AG09309 (cell line): Measurements from ENCODE around the gene LIN7A.

ENCODE experiments used
- DNase-seq: peaks from one replicate; pipeline ENCODE4 v3.0.0-alpha.2; 2010; ENCODE audit warnings: low read depth
- H3K4me3 ChIP-seq: 2 replicates; pipeline ENCODE4 v1.5.1; 2011; ENCODE audit warnings: mild to moderate bottlenecking, low read depth, low read length, moderate library complexity; ENCODE audit not compliant: control insufficient read depth
- TF ChIP-seq, protein P1 (sequence below): IDR thresholded peaks from 2 replicates; pipeline ENCODE4 v1.5.1; 2011; ENCODE audit warnings: mild to moderate bottlenecking, low read depth, low read length, inconsistent platforms; ENCODE audit not compliant: insufficient read depth, control insufficient read depth; ENCODE audit errors: missing control alignments

Gene LIN7A

DNA sequence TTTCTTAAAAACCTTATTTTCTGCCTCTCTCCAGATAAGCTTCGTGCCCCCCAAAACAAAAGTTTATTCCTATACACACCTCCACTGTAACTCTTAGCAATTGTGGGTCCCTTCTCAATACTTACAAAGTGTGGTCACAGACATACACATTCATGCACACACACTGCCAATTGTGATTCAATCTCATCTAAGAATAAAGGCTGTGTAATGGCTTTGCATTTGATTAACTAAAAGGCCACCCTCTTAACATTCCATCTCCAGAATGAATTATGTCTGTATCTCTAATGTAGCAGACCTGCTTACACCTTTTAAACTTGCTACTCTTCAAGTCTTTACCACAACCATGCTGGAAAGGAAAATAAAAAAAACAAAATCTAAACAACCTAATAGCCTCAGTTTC lies 171.5 kb downstream of the LIN7A start:
- TF ChIP-seq, protein P1, sequence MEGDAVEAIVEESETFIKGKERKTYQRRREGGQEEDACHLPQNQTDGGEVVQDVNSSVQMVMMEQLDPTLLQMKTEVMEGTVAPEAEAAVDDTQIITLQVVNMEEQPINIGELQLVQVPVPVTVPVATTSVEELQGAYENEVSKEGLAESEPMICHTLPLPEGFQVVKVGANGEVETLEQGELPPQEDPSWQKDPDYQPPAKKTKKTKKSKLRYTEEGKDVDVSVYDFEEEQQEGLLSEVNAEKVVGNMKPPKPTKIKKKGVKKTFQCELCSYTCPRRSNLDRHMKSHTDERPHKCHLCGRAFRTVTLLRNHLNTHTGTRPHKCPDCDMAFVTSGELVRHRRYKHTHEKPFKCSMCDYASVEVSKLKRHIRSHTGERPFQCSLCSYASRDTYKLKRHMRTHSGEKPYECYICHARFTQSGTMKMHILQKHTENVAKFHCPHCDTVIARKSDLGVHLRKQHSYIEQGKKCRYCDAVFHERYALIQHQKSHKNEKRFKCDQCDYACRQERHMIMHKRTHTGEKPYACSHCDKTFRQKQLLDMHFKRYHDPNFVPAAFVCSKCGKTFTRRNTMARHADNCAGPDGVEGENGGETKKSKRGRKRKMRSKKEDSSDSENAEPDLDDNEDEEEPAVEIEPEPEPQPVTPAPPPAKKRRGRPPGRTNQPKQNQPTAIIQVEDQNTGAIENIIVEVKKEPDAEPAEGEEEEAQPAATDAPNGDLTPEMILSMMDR: no peak
- H3K4me3 ChIP-seq: no peak overlapping the region
- no peak for DNase-seq

DNA sequence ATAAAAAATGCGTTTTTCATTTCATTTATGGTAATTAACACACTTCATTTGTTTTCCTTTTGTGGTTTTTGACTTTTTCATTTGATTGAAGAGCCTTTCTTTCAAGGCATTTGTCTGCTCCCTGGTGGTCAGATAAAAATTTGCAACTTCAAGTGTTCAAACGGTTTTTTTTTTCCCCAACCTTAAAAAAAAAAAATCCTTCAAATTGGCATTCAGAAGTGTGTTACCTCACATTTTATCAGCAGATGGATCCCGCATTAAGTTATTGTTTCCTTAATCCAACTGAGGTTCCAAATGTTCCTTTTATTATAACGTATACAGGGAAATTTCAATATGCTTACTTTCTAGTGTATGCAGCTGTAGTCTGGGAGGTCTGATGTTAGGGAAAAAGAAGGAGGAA lies 173.9 kb downstream of the LIN7A start:
- TF ChIP-seq, protein P1: peak; percentile 52
- peak; percentile 13 for DNase-seq
- H3K4me3 ChIP-seq: no peak overlapping the region

DNA sequence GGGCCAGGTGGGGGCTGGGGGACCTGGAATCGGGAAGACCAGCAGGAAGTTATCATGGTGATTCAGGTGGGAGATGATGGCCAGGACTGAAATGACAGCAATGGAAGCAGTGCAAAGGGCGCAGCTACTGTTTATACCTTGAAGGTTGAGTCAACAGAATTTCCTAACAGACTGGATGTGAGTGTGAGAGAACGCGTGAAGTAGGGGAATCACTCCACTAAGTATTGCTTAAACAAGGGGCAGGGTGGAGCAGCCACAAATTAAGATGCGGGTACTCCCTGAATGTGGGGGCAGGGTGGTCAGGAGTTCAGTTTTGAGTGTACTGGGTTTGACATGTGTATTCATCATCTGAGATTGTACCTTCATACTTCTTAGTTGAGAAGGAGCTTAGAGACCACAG lies 175.9 kb downstream of the LIN7A start:
- TF ChIP-seq, protein P1: no peak
- H3K4me3 ChIP-seq: no peak overlapping the region
- no peak for DNase-seq

DNA sequence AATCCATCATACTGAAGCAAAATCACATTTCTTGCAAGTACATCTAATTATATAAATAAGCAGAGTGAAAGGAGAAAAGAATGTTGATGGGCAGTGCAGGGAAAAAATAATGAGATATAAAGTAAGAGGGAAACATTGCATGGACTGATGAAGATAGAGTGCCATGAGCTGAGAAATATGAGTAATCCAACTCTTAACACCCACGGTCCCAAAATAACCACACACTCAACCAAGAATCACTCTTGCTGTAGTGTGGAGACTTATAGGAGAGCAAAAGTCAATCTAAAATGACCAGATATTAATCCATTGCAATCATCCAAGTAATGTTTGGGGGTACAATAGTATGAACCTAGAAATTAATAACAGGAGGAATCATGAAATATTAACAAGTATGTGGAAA lies 180.9 kb downstream of the LIN7A start:
- TF ChIP-seq, protein P1: no peak
- no peak overlapping the region for H3K4me3 ChIP-seq
- no peak for DNase-seq

- TF ChIP-seq, protein P1: no peak
- DNase-seq: no peak
- H3K4me3 ChIP-seq: no peak overlapping the region
Measured at GRCh38 chr12:80754274-80754673, 183.5 kb downstream of the LIN7A start.

DNA sequence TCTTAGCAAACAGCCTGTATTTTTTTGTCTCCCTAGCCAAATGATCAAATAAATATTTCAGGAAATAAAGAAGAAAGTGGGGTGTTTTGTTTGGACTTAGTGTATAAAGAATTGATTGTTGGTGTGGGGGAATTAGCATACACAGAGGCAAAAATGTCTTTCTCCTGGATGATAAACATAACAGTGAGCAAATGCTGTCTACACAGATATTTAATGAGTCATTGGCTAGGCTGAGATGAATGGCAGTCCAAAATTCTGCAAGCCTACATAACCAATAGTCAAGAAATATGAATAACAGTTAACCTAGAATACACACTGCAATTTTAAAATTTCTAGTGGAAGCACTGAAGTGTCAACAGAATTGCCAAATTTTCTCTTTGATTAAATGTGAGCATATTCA lies 185.3 kb downstream of the LIN7A start:
- H3K4me3 ChIP-seq: no peak overlapping the region
- TF ChIP-seq, protein P1: no peak
- no peak for DNase-seq

DNA sequence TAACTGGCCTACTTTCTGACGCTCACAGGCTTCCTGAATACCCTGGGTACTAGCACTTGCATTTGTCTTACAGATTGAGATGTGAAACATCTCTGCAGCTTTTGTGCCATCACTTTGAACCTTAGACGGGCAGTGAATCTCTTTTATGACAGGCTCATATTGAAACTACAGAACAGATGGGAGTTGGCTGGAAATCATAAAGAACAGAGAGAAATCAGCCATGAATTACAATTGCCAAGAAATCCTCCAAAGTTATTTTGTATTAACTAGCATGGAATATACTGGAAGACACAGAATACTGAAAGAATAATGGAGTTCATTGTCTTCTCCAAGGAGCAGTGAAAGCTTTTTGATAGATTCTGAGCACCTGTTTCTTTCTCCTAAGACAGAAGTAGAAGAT lies 188.3 kb downstream of the LIN7A start:
- DNase-seq: no peak
- no peak overlapping the region for H3K4me3 ChIP-seq
- TF ChIP-seq, protein P1: no peak
